GM19240 (cell line): Measurements from ENCODE around the gene ABHD1.

Source experiments
- DNase-seq: peaks from one replicate; pipeline ENCODE4 v3.0.0; 2011; ENCODE audit warnings: low spot score; ENCODE audit not compliant: insufficient read length

ABHD1 gene

GRCh38 chr2:27135478-27135955 is 11.9 kb downstream of the ABHD1 start:
- no peak for DNase-seq

GRCh38 chr2:27136751-27137150 is 13.1 kb downstream of the ABHD1 start:
- DNase-seq, result no peak

GRCh38 chr2:27137322-27137935 is 13.8 kb downstream of the ABHD1 start:
- DNase-seq, result no peak

DNA sequence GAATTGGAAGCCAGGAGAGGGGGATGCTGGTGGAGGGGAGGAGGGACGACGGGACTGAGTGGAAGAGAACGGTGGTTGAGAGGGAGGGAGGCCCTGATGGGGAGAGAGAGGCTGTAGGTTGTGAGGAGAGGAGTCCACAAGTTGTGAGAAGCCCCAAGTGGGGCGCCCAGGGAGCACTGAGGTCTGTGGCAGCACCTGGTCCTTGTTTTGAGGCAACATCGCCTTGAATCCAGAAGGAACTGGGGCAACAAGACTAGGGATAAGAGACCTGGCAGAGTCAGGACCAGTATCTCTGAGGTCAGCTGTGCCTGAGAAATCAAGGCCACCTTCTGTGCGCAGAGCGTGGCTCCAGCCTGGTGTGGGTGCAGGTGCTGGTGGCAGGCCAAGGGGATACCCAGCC is 14.5 kb downstream of the ABHD1 start:
- DNase-seq, result no peak

GRCh38 chr2:27139310-27139709 is 15.7 kb downstream of the ABHD1 start, which contains the start of gene PRR30:
Gene PRR30 (minus strand): TSS chr2:27139410. CDS start chr2:27138329, 1,081 bp downstream.
- DNase-seq, result no peak

- DNase-seq, result no peak
Measured at GRCh38 chr2:27143285-27143684, 19.7 kb downstream of the ABHD1 start.

DNA sequence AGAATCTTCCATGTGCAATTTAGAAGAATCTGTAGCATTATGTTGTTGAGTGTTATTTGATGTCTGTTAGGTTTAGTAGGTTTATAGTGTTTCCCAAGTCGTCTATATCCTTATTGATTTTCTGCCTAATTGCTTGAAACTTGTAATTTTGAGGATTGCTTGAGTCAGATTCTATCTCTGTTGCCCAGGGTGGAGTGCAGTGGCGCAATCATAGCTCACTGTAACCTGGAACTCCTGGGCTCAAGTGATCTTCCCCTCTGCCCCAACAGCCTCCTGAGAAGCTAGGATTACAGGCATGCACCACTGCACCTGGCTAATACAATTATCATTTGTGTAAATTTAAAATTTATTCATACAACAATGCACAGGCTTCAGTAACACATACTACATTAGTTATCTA is 22.1 kb downstream of the ABHD1 start:
- DNase-seq, result no peak

GRCh38 chr2:27147935-27148334 is 24.3 kb downstream of the ABHD1 start:
- DNase-seq, result no peak

- DNase-seq, result no peak
Measured at GRCh38 chr2:27148801-27149439, 25.3 kb downstream of the ABHD1 start, which contains the start of gene TCF23. Gene TCF23 (plus strand): TSS chr2:27149004. CDS start chr2:27149134, 130 bp downstream.

DNA sequence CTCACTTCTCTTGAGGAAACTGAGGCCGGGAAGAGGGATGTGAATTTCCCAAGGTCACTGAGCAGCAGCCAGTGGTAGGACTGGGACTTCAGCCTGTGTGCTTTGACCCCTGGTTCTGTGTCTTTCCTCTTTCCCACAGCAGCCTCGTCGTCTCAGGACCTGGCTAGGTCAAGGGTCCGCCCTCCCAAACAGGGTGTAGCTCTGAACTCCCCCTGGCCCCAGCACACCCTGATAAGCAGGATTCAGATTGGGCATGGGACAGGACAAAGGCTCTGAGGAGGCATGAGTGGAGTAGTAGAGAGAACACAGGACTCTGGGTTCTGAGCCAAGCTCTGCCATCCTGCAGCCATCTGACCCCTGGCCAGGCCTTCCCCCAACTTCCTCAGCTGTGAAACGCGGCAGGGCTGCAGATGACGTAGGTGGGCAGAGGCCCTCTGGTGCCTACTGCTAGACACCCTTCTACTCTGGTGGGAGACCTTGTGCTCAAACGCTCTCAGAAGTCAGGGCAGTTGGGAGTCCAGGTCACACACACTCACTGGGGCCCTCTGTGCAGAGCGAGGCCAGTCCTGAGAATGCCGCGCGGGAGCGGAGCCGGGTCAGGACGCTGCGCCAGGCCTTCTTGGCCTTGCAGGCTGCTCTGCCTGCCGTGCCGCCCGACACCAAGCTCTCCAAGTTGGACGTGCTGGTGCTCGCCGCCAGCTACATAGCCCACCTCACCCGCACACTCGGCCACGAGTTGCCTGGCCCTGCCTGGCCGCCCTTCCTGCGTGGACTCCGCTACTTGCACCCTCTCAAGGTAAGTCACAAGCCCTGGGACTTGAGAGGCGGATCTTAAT is 26.2 kb downstream of the ABHD1 start:
- DNase-seq, result no peak

- DNase-seq, result no peak
Measured at GRCh38 chr2:27150639-27151230, 27.1 kb downstream of the ABHD1 start.

DNA sequence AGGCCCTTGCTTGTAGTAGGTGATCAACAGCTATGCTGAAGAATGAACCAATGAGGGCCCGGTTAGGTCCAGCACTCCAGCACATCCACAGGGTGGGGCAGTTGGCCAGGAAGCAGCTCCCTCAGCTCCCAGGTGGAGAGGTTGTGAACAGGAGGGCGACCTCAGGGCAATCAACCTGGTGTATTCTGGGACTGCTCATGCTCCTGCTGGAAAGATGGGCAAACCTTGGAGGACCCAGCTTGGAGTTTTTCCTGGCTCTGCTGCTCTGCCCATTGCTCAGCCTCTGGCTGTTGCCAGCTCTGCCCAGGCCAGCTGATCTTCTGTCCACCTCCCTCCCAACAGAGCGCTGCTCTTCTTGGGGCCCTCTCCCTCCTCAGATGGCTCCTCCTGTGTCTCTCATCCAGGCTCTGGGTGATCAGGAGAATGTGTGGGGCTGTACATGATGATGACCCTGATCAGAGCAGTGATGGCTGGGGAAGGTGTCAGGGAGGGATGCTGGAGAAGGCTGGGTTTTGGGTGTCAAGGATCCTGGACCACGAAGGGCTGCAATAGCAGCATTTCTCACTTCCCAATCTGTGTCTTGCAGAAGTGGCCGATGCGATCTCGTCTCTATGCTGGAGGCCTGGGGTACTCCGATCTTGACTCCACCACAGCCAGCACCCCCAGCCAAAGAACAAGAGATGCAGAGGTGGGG is 28.6 kb downstream of the ABHD1 start:
- no peak for DNase-seq

GRCh38 chr2:27152796-27153464 is 29.3 kb downstream of the ABHD1 start:
- DNase-seq, result no peak

- no peak for DNase-seq
Measured at GRCh38 chr2:27154488-27154887, 30.9 kb downstream of the ABHD1 start.

DNA sequence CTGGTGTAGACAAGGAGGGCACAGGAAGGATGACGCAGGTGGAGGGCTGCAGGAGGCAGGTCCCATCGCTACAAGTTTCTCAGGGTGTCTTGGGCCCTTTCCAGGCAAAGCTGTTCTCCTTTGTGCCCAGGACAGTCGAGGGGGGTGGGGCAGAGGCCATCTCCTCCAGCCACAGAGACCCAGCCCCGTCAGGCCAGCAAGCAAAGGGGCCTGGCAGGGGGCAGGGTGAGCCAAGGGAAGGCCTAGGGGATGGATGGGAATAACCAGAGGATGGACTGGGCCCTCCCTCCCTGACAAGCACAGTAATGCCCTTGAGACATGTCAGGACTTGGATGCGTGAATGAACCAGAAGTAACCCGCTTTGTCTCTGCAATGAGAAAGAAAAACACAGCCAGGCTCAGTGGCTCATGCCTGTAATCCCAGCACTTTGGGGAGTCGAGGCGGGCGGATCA is 31.5 kb downstream of the ABHD1 start:
- no peak for DNase-seq

DNA sequence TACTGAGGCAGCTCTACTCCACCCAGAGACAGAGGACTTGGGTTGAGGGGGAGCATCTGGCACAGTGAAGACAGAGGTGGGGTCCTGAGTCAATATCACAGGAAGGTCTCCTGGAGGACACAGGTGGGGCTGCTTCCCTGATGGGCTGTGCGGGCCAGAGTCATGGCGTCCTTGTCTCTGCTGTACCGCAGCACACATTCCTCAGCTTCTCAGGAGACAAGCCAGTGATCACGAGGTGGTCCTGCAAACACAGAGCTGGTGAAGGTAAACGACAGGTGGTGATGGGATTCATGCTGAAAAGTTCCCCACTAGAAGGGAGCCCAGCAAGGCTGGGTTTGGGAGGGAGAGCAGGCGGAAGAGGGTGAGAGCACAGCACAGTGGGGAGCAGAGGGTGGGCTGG is 34.9 kb downstream of the ABHD1 start:
- no peak for DNase-seq

GRCh38 chr2:27159271-27159670 is 35.7 kb downstream of the ABHD1 start:
- no peak for DNase-seq

GRCh38 chr2:27160191-27160590 is 36.6 kb downstream of the ABHD1 start:
- no peak for DNase-seq

GRCh38 chr2:27162151-27163121 is 38.8 kb downstream of the ABHD1 start:
- DNase-seq, result no peak
